Measurements from ENCODE around the gene ATP7B.
"Not testable (repeated sequence)": the region's sequence is repeated elsewhere in the genome, so short reads cannot be mapped to it uniquely, and the experiment has no call there.

ATP7B gene

GRCh38 chr13:52005841-52006522 is 5.3 kb downstream of the ATP7B start:
- no peak for DNase-seq

- no peak for DNase-seq
Measured at GRCh38 chr13:52004511-52005170, 6.6 kb downstream of the ATP7B start.

DNA sequence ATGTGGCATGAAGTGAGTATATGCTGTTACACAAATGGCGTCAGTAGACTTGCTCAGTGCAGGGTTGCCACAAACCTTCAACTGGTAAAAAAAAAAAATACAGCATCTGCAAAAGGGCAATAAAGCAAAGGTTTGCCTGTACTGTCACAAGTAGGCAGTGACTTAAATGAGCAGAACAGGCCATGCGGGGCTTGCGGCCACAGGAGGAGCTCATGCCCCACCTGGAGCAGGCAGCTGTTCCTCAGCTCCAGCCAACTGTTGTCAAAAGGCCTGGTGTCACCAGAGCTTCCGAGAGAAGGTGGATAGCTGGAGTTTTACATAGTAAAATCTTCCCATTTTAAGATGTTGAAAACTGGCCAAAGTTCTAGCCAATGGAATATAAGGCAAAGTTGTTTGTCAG is 7.7 kb downstream of the ATP7B start:
- DNase-seq: no peak

GRCh38 chr13:52002361-52002760 is 8.9 kb downstream of the ATP7B start:
- DNase-seq: no peak

GRCh38 chr13:52001120-52001731 is 10.0 kb downstream of the ATP7B start:
- peak; percentile 47 for DNase-seq

- DNase-seq: no peak
Measured at GRCh38 chr13:51999921-52000320, 11.3 kb downstream of the ATP7B start.

DNA sequence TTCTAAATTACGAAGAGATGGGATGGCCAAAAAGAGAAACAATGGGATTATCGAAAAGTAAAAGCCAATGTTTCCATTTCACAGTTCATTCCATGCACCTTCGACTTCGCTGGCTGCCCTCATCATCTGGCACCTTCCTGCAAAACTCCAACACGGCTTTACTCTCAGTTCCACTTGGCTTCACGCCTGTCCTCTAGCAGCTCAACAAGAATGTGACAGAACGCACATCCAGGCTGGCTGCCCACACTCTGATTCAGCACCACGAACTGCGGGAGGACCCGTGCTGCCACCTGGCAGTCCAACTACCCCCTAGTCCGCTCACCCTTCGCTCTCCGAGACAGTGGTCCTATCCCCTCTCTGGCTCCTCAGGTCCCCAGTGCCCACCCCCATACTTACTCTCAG is 11.7 kb downstream of the ATP7B start:
- no peak for DNase-seq

DNA sequence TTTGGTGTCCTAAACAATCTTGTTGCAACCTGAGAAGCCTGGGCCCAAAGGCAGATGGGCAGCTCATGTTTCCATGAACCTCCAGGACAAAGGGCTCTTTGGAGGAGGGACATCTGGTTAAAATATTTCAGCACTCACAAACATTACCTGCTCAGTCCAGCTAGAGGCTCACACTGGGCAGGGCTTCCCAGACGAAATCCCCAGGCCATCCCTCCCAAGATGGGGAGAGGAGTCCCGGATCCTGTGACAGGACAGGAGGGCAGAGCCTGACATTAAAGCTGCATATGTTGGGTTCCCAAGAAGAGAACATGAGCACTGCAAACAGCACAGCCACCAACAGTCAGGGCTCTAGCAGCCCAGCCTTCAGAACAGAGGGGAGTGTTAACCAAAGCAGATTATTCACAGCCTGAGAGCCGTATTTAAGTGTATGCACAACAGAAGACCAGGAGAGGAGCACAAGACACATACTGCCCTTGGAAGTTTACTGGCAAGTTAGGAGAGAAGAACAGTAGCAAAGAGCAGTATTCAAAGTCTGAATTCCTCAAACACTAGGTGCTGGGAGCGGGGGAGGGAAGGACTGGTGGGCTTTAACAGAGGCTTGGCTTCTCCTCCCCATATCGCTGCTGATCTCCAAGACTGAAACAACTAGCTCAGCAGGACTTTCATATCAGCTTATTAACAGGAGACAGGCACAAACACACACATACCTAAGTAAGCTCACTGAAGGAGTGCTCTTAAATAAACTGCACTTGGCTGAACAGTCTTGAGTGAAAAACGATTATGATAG is 12.3 kb downstream of the ATP7B start:
- DNase-seq: no peak

DNA sequence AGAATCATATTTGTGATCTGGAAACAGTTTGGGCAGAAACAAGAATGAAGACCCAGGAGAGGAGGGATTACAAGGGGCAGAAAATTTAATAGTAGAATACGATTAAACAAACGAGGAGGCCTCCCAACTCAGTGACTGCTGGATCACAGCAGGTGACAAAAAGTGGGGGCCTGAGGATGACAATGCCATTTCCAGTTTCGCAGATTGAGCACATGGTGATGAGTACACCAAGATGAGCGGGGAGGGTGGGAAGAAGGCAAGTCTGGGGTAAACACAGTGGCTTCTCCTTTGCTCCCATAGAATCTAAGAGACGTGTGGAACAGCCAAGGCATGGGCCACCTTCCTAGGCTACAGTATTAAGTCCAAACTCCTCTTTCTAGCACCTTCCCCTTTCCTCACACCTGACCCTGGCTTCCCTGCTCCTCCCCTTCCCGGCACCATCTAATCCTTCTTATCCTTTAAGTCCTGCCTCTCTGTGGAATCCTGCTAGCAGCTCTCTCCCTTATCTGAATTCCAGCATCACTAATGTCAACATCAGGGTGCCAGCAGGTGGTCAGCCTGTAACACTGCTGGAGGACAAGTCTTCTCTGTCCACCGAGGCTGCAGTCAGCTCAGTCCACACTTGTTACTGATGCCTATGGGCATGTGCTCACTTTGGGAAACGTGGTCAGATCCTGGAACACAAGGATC is 13.5 kb downstream of the ATP7B start:
- DNase-seq: no peak

- DNase-seq: no peak
Measured at GRCh38 chr13:51997186-51997585, 14.1 kb downstream of the ATP7B start.

- no peak for DNase-seq
Measured at GRCh38 chr13:51996641-51997040, 14.6 kb downstream of the ATP7B start.

DNA sequence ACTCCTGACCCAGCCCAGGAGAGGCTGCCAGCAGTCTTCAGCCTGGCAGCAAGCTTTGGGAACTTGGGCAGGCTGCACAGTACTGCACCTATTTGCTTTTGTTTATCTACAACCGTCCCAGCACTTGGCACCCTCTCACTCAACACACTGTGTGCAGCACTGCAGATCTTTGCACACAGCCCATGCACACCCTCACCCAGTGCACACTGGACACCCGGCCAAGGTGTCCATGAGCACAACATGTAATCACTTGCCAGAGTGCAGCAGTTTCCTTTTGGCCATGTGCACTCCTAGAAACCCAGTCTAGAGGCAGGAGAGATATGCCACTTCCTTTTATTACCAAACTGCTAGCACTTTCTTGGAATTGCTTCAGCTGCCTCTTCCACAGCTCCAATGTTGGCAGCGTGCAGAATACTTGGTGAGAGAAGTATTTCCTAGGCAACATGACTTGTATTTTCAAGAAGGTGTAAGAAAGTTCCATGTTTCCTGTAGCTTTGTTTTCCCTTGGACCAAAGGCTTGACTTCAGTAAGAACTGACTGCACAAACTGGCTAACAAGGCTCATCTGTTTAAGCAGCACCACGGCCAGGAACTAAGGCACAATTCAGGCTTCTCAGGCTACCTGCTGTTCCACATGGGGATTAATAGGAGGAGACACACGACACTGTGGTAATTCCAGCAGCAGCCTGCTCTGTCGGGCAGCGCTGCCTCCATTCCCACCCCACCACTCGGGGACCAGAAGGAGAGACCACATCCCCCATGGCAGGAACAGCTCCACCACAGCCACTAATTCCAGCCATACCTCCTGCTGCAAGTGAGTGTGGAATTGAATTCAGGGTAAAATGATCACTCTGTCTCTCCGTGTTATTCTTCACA is 15.3 kb downstream of the ATP7B start:
- peak; percentile 5 for DNase-seq

DNA sequence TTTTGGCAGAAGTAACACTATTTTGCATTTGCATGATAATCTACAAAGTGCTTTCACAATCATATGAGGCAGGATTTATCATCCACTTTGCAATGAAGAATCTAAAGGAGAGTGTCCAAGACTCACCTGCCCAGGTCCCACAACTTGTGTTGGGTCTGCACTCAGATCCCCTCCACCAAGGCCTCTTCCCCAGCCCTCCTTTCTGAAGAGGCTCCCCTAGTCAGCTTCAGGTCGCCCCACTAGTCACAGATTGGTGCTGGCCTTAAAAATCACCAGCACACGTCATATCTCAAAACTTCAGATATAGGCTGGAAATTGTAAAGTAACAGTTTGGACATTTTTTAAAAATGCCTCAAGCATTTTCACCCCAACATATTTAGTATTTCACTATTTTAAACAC is 17.5 kb downstream of the ATP7B start:
- DNase-seq: no peak

DNA sequence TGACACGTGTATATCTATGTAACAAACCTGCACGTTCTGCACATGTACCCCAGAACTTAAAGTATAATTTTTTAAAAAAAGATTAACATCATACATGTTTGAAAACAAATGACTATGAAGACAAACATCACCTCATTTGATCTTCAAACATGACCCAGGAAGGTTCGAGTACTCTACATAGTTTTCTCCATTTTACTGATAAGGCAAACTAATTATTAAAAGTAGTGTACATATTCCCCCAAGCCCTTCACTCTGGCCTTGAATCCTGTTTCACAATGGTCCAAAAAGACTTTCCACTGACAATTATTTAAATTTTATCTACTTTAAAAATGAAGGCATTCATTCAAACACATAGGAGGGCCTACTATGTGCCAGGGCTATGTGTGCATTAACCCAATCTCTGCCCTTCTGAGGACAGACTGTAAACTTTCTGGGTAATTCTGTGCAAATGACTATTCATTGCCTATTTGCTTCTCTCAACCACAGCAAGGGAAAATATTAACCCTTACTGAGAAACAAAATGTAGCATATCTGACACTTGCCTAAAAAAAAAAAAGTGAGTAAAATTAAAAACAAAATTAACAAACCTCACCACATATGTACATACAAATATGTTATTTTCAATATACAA is 22.1 kb downstream of the ATP7B start:
- no peak for DNase-seq

DNA sequence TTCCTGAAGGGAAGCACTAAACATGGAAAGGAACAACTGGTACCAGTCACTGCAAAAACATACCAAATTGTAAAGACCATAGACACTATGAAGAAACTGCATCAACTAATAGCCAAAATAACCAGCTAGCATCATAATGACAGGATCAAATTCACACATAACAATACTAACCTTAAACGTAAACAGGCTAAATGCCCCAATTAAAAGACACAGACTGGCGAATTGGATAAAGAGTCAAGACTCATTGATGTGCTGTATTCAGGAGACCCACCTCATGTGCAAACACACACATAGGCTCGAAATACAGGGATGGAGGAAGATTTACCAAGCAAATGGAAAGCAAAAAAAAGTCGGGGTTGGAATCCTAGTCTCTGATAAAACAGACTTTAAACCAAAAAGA is 26.3 kb downstream of the ATP7B start:
- not testable (repeated sequence) for DNase-seq

GRCh38 chr13:51983292-51983691 is 28.0 kb downstream of the ATP7B start:
- not testable (repeated sequence) for DNase-seq

DNA sequence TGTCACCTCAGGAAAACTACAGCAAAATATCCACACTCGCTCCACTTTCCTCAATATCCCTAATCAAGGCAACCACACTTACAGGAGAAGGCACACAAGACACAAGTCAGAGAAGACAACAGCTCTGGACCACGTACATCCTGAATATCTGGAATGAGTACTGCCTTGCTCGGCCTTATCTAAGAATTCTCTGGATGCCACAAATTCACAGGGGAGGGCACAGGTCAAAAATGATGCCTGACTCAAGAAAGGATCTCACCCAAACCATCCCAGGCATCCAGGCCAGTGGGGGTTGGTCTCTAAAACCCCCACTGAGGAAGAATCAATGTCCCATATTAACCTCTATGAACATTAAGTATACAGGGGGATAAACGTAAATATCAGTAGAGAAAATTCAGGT is 29.9 kb downstream of the ATP7B start:
- no peak for DNase-seq

GRCh38 chr13:51980908-51981307 is 30.3 kb downstream of the ATP7B start:
- DNase-seq: no peak

DNA sequence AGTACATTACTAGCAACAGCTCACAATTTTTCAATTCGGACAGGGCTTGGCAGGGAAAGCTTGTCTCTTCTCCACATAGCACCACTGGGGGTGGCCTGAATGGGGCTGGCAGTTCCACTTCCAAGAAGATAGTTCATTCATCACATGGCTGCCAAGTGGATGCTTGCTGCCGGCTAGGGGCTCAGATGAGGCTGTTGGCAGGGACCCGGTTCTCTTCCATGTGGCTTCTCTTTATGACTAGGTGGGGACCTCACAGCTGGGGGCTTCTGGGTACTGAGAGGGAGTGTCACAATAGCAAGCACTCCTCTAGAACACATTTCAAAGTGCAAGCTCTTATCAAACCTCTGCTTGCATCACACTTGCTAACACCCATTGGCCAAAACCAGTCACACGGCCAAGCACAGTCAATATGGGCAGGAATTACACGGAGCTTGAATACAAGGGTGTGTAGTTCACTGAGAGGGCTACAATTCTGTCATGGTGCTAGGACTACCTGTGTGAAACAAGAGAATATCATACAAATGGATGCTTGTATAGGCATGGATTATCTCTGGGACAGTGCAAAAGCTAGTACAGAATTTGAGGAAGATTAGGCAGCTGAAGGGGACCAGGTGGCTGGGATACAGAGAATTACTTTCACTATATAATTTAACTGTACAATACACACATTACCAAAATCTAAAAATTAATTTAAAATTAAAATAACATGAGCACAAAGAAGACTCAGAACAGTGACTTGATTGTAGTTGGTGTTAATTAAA is 32.3 kb downstream of the ATP7B start:
- no peak for DNase-seq

DNA sequence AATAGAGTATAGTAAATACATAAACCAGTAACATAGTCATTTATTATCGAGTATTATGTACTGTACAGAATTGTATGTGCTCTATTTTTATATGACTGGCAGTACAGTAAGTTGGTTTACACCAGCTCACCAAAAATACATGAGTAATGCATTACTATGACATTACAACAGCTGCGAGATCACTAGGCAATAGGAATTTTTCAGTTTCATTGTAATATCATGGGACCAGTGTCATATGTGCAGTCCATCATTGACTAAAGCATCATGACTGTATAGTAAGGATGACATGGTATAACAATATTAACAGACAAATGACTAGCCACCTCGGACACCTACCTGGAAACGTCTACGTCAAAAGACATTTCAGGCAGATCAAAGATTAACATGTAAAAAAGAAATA is 33.6 kb downstream of the ATP7B start:
- no peak for DNase-seq

- no peak for DNase-seq
Measured at GRCh38 chr13:51976890-51977289, 34.4 kb downstream of the ATP7B start.
